Left colon (tissue), 2 donors: Measurements from ENCODE around the gene GIGYF2. TPM values are rescaled to one million over a fixed set of nuclear protein-coding genes. Genes with fewer than 3 reads are reported as not detected.

Source experiments
- ATAC-seq: fragments of 200-7000 bp; cut with Tn5 transposase; one replicate; pipeline ENCODE4 v1.9.1; 2020; ENCODE audit warnings: mild to moderate bottlenecking, moderate library complexity
- DNase-seq, 2 donors: peaks; one replicate each; pipeline ENCODE4 v3.0.0-alpha.2; 2020
- intact Hi-C, 2 donors: fragments of 100-400 bp; cut with DNase I in 1 of 2; cut with micrococcal nuclease in 1 of 2; formaldehyde crosslinking; loops; one replicate each; pipeline versions ENCODE4 v1.11.2 to v1.14.0; 2022; cut with DNase I, micrococcal nuclease
- total RNA-seq, 2 donors: library from RNA; stranded (reverse); fragmentation: NEBNext Ultra II Directional; extraction: Animal tissue kit (Norgen Biotek cat#: 25700); gene quantifications; one replicate each; pipeline ENCODE4 v1.2.1, GENCODE V29; 2021
- donor health status: DM: no; HTN: no; CAD: no.
- donor health status: DM: yes; HTN: yes; CAD: no.

GIGYF2 gene
- total RNA-seq, 2 donors from 2014 or later: 55.4 to 66.3 TPM

GRCh38 chr2:232871835-232872736 is 175.0 kb downstream of the GIGYF2 start:
- DNase-seq (no peak), ATAC-seq (no peak)

GRCh38 chr2:232872826-232873225 is 175.7 kb downstream of the GIGYF2 start:
- ATAC-seq (no peak), DNase-seq (no peak)
- intact Hi-C loops: no loop called here

More at GRCh38 chr2:232871835-232872736, 175.0 kb downstream of the GIGYF2 start:
- intact Hi-C loops: no loop called here

GRCh38 chr2:232873292-232873908 is 176.3 kb downstream of the GIGYF2 start:
- peak in 1 of 2 donors; percentile 43 for DNase-seq
- ATAC-seq: peak; percentile 5
- intact Hi-C loops: no loop called here

DNA sequence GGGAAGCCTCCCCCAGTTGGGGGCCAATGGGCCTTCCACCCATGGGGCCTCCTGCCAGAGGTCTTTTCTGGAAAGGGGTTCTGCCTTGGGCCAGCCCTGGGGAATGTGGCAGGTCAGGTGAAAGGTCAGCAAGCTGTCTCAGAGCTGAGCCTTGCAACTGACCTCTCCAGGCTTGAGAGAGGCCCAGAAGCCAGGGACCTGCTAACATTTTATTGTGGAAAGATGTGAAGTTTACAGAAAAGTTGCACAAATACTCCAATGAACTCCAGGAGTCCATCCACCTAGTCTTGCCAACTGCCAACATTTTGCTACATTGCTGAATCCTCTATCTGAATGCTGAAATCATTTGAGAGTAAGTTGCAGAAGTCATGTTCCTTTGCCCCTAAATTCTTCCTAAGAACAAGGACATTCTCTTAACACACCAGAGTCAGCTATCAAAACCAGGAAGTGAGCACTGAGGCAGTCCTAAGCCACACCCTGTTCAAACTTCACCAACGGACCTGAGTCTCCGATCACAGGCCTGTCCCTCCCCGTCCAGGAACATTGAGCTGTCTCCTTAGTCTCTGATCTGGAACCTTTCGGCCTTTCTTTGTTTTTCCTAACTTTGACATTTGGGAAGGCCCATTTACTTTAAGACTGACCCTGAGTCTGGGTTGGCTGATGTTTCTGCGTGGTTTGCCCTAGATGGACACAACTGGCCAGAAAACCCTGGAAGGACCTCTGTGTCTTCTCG is 176.9 kb downstream of the GIGYF2 start:
- ATAC-seq (peak; percentile 68), DNase-seq (peak; percentile 86)
- intact Hi-C loops: no loop called here

- intact Hi-C loops: no loop called here
- DNase-seq: no peak
- no peak for ATAC-seq
Observed at GRCh38 chr2:232874677-232875223, 177.6 kb downstream of the GIGYF2 start.

- ATAC-seq (peak; percentile 28), DNase-seq (peak in 1 of 2 donors; percentile 58)
- intact Hi-C loops: no loop called here
Observed at GRCh38 chr2:232875256-232876121, 178.4 kb downstream of the GIGYF2 start.

DNA sequence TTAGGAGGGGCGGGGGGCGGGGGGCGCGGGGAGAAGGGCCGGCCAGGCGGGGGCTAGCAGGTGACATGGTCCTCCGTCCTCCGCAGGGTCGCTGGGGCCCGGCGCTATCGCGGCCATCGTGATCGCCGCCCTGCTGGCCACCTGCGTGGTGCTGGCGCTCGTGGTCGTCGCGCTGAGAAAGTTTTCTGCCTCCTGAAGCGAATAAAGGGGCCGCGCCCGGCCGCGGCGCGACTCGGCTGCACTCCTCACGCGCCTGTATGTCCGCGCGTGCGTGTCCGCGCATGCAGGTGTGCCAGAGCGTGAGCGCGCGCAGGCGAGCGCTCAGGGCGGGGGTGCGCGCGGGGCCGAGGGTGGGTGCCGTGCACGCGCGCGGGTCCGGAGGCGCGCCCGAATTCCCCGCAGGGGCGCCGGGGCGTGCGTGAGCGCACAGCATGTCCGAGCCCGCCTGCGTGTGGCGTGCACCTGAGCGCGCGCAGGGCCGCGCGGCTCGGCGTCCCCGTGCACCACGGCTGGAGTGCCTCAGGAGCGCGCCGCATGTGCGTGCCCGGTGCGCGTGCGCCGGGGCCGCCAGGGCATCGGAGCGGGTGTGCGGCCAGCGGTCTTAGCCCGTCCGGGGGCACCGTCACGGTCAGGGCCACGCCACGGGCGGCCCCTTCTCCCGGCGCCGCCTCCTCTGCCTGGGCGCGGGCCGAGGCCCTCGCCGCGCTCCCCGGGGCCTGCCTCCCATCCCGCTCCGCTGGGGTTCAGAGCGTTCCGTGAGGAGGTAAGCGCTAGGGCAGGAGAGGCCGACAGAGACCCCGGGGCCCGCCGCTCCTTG is 179.2 kb downstream of the GIGYF2 start:
- intact Hi-C loops: no loop called here
- ATAC-seq (peak; percentile 65), DNase-seq (peak; percentile 50 to 74)

GRCh38 chr2:232876978-232877441 is 179.9 kb downstream of the GIGYF2 start:
- ATAC-seq (peak; percentile 32), DNase-seq (peak in 1 of 2 donors; percentile 35)
- intact Hi-C loops: no loop called here

DNA sequence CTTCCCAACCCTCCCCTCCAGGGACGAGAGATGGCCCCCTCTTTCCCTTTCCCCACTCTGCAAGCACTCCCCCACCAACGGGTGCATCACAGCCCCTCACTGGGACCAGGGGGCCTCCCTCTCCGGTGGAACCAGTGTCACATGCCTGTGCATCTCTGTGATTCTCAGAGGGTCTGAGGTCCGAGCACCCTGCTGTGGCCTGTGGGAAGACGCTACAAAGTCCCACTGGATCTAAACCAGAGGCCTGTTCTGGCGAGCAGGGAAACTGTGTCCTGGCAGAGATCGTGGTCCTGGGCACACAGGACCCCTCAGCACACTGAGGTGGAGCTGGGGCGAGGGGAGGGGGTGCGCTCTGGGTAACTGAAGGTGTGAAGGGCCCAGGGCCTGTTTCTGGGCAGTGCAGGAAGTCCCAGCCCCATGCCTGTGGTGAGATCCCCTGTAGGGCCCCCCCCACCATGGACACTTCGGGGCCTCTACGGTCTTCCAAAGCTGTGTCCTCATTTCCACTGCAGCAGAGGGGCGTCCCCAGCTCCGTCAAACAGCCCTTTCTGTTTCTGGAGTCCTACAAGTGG is 180.9 kb downstream of the GIGYF2 start:
- intact Hi-C loops: no loop called here
- ATAC-seq (no peak), DNase-seq (no peak)

- DNase-seq (no peak), ATAC-seq (no peak)
- intact Hi-C loops: no loop called here
Observed at GRCh38 chr2:232878855-232879617, 181.9 kb downstream of the GIGYF2 start.

GRCh38 chr2:232879618-232880494 is 182.7 kb downstream of the GIGYF2 start:
- DNase-seq (no peak), ATAC-seq (no peak)
- intact Hi-C loops: no loop called here

- intact Hi-C loops: no loop called here
- ATAC-seq (no peak), DNase-seq (no peak)
Observed at GRCh38 chr2:232880764-232881351, 183.7 kb downstream of the GIGYF2 start.

GRCh38 chr2:232882085-232882484 is 185.0 kb downstream of the GIGYF2 start:
- intact Hi-C loops: no loop called here
- ATAC-seq (no peak), DNase-seq (no peak)

DNA sequence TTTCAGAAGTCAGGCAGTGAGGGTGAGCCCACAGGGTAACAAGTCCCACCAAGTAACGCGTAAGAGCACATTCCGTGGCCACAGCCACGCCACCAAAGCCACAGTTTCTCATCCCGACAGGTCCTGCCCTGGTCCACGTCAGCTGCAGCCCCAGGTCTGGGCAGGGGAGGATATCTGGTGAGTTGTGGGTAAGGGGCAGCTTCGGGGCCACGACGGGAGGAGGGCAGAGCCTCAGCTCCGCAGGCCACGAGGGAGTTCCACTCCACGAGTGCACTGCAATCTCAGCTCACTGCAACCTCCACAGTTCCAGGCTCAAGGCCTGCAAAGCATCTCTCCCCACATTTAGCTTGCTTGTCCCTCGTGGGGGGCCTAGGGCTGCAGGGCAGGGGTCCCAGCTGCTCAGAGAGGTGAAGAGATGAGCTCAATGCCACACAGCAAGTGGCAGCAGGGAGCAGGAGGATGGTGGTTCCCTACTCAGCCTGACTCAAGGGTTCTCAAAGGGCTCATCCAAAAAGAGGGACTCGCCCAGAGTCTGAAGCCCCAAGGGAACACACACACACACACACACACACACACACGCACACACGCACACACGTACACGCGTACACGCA is 185.5 kb downstream of the GIGYF2 start:
- ATAC-seq: no peak
- intact Hi-C loops: no loop called here
- DNase-seq: no peak
